HG03108 (cell line): ENCODE measurements around the gene CCDC47.
"Not testable (repeated sequence)": the region's sequence is repeated elsewhere in the genome, so short reads cannot be mapped to it uniquely, and the experiment has no call there.

Experiments
- ATAC-seq: cut with Tn5 transposase; IDR thresholded peaks from one replicate; pipeline ENCODE4 v1.9.1; 2021; ENCODE audit warnings: moderate library complexity; ENCODE audit not compliant: unreplicated experiment

The CCDC47 gene

GRCh38 chr17:63773272-63774140, at the start of gene CCDC47:
Gene CCDC47 (minus strand): TSS chr17:63773597. CDS start chr17:63766175, 7,422 bp downstream.
- peak; percentile 85 for ATAC-seq

GRCh38 chr17:63822537-63822936, 49.1 kb upstream of the CCDC47 start:
- no peak for ATAC-seq

GRCh38 chr17:63821804-63822203, 48.4 kb upstream of the CCDC47 start:
- no peak for ATAC-seq

- no peak for ATAC-seq
Observed at GRCh38 chr17:63820963-63821561, 47.7 kb upstream of the CCDC47 start.

- ATAC-seq, result no peak
Observed at GRCh38 chr17:63819585-63820537, 46.5 kb upstream of the CCDC47 start.

GRCh38 chr17:63819131-63819530, 45.7 kb upstream of the CCDC47 start:
- no peak for ATAC-seq

GRCh38 chr17:63817736-63818385, 44.5 kb upstream of the CCDC47 start:
- ATAC-seq, result no peak

GRCh38 chr17:63816669-63817068, 43.3 kb upstream of the CCDC47 start:
- no peak for ATAC-seq

GRCh38 chr17:63816123-63816522, 42.7 kb upstream of the CCDC47 start:
- ATAC-seq, result no peak

- no peak for ATAC-seq
Observed at GRCh38 chr17:63809970-63810369, 36.6 kb upstream of the CCDC47 start.

- ATAC-seq, result no peak
Observed at GRCh38 chr17:63805591-63805990, 32.2 kb upstream of the CCDC47 start.

GRCh38 chr17:63804328-63804727, 30.9 kb upstream of the CCDC47 start:
- ATAC-seq, result no peak

- no peak for ATAC-seq
Observed at GRCh38 chr17:63800783-63801182, 27.4 kb upstream of the CCDC47 start.

GRCh38 chr17:63798572-63799106, 25.2 kb upstream of the CCDC47 start:
- ATAC-seq, result no peak

GRCh38 chr17:63796375-63796774, 23.0 kb upstream of the CCDC47 start:
- not testable (repeated sequence) for ATAC-seq

- ATAC-seq, result no peak
Observed at GRCh38 chr17:63792055-63792729, 18.8 kb upstream of the CCDC47 start.

GRCh38 chr17:63790057-63790456, 16.7 kb upstream of the CCDC47 start:
- ATAC-seq, result no peak

- no peak for ATAC-seq
Observed at GRCh38 chr17:63786971-63787711, 13.7 kb upstream of the CCDC47 start.

GRCh38 chr17:63786117-63786516, 12.7 kb upstream of the CCDC47 start:
- no peak for ATAC-seq
